K562 (cell line): Measurements from ENCODE around the gene HOXB6. TPM values are rescaled to one million over a fixed set of nuclear protein-coding genes. Genes with fewer than 3 reads are reported as not detected.

Source experiments
- ATAC-seq: fragments of 200-7000 bp; cut with Tn5 transposase; 3 replicates; pipeline ENCODE4 v1.9.1; 2020; ENCODE audit warnings: moderate library complexity
- BruUV-seq: library from RNA; stranded (reverse); fragments of 400-500 nt; replicated peaks from 2 replicates; lab custom pipeline; 2021; lab: Mats Ljungman, UMichigan
- CTCF ChIA-PET: fragments of 300-600 bp; formaldehyde crosslinking; extraction: SDS; loops from one replicate; lab custom pipeline; 2021; ENCODE audit warnings: low intra/inter-chr PET ratio; lab: Yijun Ruan, JAX
- POLR2A ChIA-PET: fragments of 300-600, 350-650 bp; sonication (Branson Sonifier 250); formaldehyde crosslinking; extraction: SDS; loops from one replicate; lab custom pipeline; 2021; ENCODE audit warnings: antibody characterized with exemption, inconsistent platforms; lab: Yijun Ruan, JAX
- DNase-seq, 4 experiments: peaks; one replicate each; pipeline versions ENCODE4 v3.0.0 to v3.0.0-alpha.2; 2011 to 2018; ENCODE audit warnings: low spot score in 3 of 4, mixed read lengths in 3 of 4; ENCODE audit errors: extremely low read depth in 1 of 4
- FAIRE-seq: peaks from 2 replicates; lab custom pipeline; 2011; peaks lifted over from hg19 to GRCh38; lab: Jason Lieb, UNC
- H2AFZ ChIP-seq: 2 replicates; pipeline ENCODE4 v1.6.0; 2011; ENCODE audit warnings: low read depth, low read length, control low read depth, inconsistent platforms
- H3K27ac ChIP-seq: fragments of 200-600 bp; 3 replicates; pipeline ENCODE4 v1.8.0; 2011; ENCODE audit warnings: low read depth, mild to moderate bottlenecking, control low read depth, inconsistent platforms, low read length, moderate library complexity, mixed read lengths; ENCODE audit errors: extremely low read depth
- H3K27me3 ChIP-seq, 2 experiments: fragments of 300-600 bp in 1 of 2; 2 replicates in 1 of 2; 3 replicates in 1 of 2; pipeline versions ENCODE4 v1.6.0 to v1.8.0; 2011; ENCODE audit warnings: inconsistent platforms in 2 of 2, low read length in 2 of 2, mild to moderate bottlenecking in 1 of 2, mixed read lengths in 1 of 2, moderate library complexity in 1 of 2; ENCODE audit not compliant: control insufficient read depth in 2 of 2, insufficient read depth in 2 of 2
- H3K36me3 ChIP-seq: fragments of 300-600 bp; 3 replicates; pipeline ENCODE4 v1.8.0; 2011; ENCODE audit warnings: mild to moderate bottlenecking, low read length, inconsistent platforms; ENCODE audit not compliant: control insufficient read depth, insufficient read depth
- H3K4me1 ChIP-seq, 2 experiments: fragments of 200-600 bp in 1 of 2; replicated peaks in 1 of 2; 2 replicates in 1 of 2; 3 replicates in 1 of 2; pipeline versions ENCODE4 v1.5.1 to v1.8.0; 2011; ENCODE audit warnings: inconsistent platforms in 2 of 2, low read length in 2 of 2, mild to moderate bottlenecking in 1 of 2, mixed read lengths in 1 of 2, moderate library complexity in 1 of 2; ENCODE audit not compliant: control insufficient read depth in 2 of 2, insufficient read depth in 2 of 2
- H3K4me2 ChIP-seq: 2 replicates; pipeline ENCODE4 v1.6.1; 2011; ENCODE audit warnings: low read length, control low read depth, inconsistent platforms, mixed read lengths; ENCODE audit not compliant: insufficient read depth
- H3K4me3 ChIP-seq: fragments of 200-600 bp; sonication (generic), shearing (Covaris generic); 2 replicates; pipeline ENCODE4 v1.5.1; 2016; ENCODE audit warnings: control low read depth, inconsistent platforms
- H3K79me2 ChIP-seq: fragments of 200-600 bp; 3 replicates; pipeline ENCODE4 v1.8.0; 2011; ENCODE audit warnings: low read length, inconsistent platforms; ENCODE audit not compliant: control insufficient read depth, insufficient read depth
- H3K9ac ChIP-seq, 2 experiments: 2 replicates each; pipeline versions ENCODE4 v1.6.0 to v1.6.1; 2011; ENCODE audit warnings: low read depth in 2 of 2, low read length in 2 of 2, control low read depth in 1 of 2, inconsistent platforms in 1 of 2, mild to moderate bottlenecking in 1 of 2, mixed read lengths in 1 of 2; ENCODE audit not compliant: insufficient read depth in 1 of 2
- H3K9me1 ChIP-seq: one replicate; pipeline ENCODE4 v1.6.0; 2011; ENCODE audit warnings: inconsistent platforms, mild to moderate bottlenecking, low read length, moderate library complexity; ENCODE audit not compliant: control insufficient read depth, insufficient read depth
- H3K9me3 ChIP-seq: replicated peaks from 2 replicates; pipeline ENCODE4 v1.5.1; 2011; ENCODE audit warnings: low read depth, low read length, inconsistent platforms; ENCODE audit not compliant: control insufficient read depth, insufficient read depth
- H4K20me1 ChIP-seq: replicated peaks from 2 replicates; pipeline ENCODE4 v1.6.1; 2011; ENCODE audit warnings: low read length, inconsistent platforms, mixed read lengths; ENCODE audit not compliant: control insufficient read depth, insufficient read depth
- ARNT ChIP-seq, 2 experiments: fragments of 450-650 bp; IDR thresholded peaks; 2 replicates each; pipeline ENCODE4 v1.6.1; 2016; ENCODE audit warnings: mild to moderate bottlenecking in 1 of 2
- CC2D1A ChIP-seq: fragments of 450-650 bp; IDR thresholded peaks from 2 replicates; pipeline ENCODE4 v1.6.1; 2017; ENCODE audit warnings: mild to moderate bottlenecking
- DIDO1 ChIP-seq: fragments of 450-650 bp; IDR thresholded peaks from 2 replicates; pipeline ENCODE4 v1.6.1; 2016; ENCODE audit warnings: low read depth, missing biosample characterization, missing genetic modification characterization
- EP300 ChIP-seq: IDR thresholded peaks from 2 replicates; pipeline ENCODE4 v1.6.1; 2012; ENCODE audit warnings: low read length, improper control_type of control experiment
- MBD2 ChIP-seq: sonication (generic); IDR thresholded peaks from 2 replicates; pipeline ENCODE4 v1.6.1; 2016; ENCODE audit warnings: low read depth, borderline replicate concordance
- MXI1 ChIP-seq: IDR thresholded peaks from 2 replicates; pipeline ENCODE4 v1.6.1; 2011; ENCODE audit warnings: low read depth, mild to moderate bottlenecking, improper control_type of control experiment, low read length
- NEUROD1 ChIP-seq: fragments of 150-350 bp; IDR thresholded peaks from 2 replicates; pipeline ENCODE4 v1.6.1; 2014; ENCODE audit warnings: borderline replicate concordance, low read length, low read depth; ENCODE audit not compliant: partially characterized antibody
- PPARD ChIP-seq: fragments of 250-450 bp; sonication (Bioruptor Pico); IDR thresholded peaks from 2 replicates; pipeline ENCODE4 v1.8.0; 2022; ENCODE audit warnings: inconsistent platforms, mild to moderate bottlenecking, moderate library complexity
- PTRF ChIP-seq: fragments of 450-650 bp; IDR thresholded peaks from 2 replicates; pipeline ENCODE4 v1.6.1; 2016; ENCODE audit warnings: mild to moderate bottlenecking, missing genetic modification characterization, missing compliant biosample characterization
- RBFOX2 ChIP-seq: fragments of 200-400 bp; formaldehyde crosslinking; IDR thresholded peaks from 2 replicates; pipeline ENCODE4 v1.6.1; 2017; ENCODE audit warnings: low read depth, mild to moderate bottlenecking, low read length, moderate library complexity
- SPI1 ChIP-seq: IDR thresholded peaks from 2 replicates; pipeline ENCODE4 v1.6.1; 2011; ENCODE audit warnings: low read depth, low read length, control low read depth, borderline replicate concordance
- ZNF165 ChIP-seq: fragments of 250-450 bp; sonication (Bioruptor Pico); IDR thresholded peaks from 2 replicates; pipeline ENCODE4 v1.4.0; 2020; ENCODE audit warnings: borderline replicate concordance
- ZNF197 ChIP-seq: fragments of 200-800 bp; sonication (Bioruptor generic); IDR thresholded peaks from 2 replicates; pipeline ENCODE4 v1.6.1; 2016; ENCODE audit warnings: low read depth, missing genetic modification characterization, missing compliant biosample characterization
- ZNF23 ChIP-seq: fragments of 250-450 bp; sonication (Bioruptor Pico); IDR thresholded peaks from 2 replicates; pipeline ENCODE4 v1.4.0; 2020; ENCODE audit warnings: mild to moderate bottlenecking
- ZNF589 ChIP-seq: fragments of 200-800 bp; sonication (Bioruptor generic); IDR thresholded peaks from 2 replicates; pipeline ENCODE4 v1.6.1; 2016; ENCODE audit warnings: low read depth, missing genetic modification characterization, missing compliant biosample characterization
- WGBS: fragments of 100-300 bp; shearing (Covaris generic); methylation state at CpG from one replicate; pipeline ENCODE4 v1.1.6; 2016; ENCODE audit warnings: low coverage, mixed read lengths; ENCODE audit not compliant: insufficient coverage; ENCODE audit errors: missing lambda C conversion rate; 5-methylcytosine and 5-hydroxymethylcytosine counted together
- in situ Hi-C: fragments of 300-500 bp; cut with MboI; formaldehyde crosslinking; loops from 4 replicates; pipeline ENCODE4 v1.15.0; 2018; ENCODE audit warnings: inconsistent platforms, mixed read lengths
- intact Hi-C: fragments of 100-400 bp; cut with micrococcal nuclease; formaldehyde crosslinking; loops from 2 replicates; pipeline ENCODE4 v1.14.2; 2022
- polyA plus RNA-seq, 8 experiments: library from polyadenylated mRNA; depleted of rRNA in 4 of 8; stranded (reverse) in 5 of 8; unstranded in 3 of 8; fragments of >200 nt; fragmentation: Nextera tagmentation in 2 of 8; fragmentation: Illumina TruSeq in 1 of 8; extraction: Ambion mirVana in 2 of 8; extraction: Trizol in 1 of 8; gene quantifications; 2 replicates each; pipeline versions ENCODE4 v1.2.1 to v1.2.3, GENCODE V29; 2011 to 2014; ENCODE audit warnings: inconsistent platforms in 1 of 8, missing spikeins in 1 of 8
- total RNA-seq, 7 experiments: library from RNA; depleted of rRNA in 6 of 7; stranded (reverse); fragments of >200 nt in 6 of 7; fragmentation: Illumina TruSeq in 2 of 7; extraction: Trizol in 2 of 7; gene quantifications; 2 replicates each; pipeline versions ENCODE4 v1.2.1 to v1.2.3, GENCODE V29; 2011 to 2021; ENCODE audit warnings: low replicate concordance in 1 of 7
- TF ChIP-seq, protein P1 (sequence below): sonication (generic); formaldehyde crosslinking; IDR thresholded peaks from 2 replicates; pipeline ENCODE4 v1.9.0; 2022; ENCODE audit warnings: mild to moderate bottlenecking, missing genetic modification reagents
- TF ChIP-seq, protein P2 (sequence below): fragments of 200-800 bp; sonication (Bioruptor generic); IDR thresholded peaks from 2 replicates; pipeline ENCODE4 v1.6.1; 2017; ENCODE audit warnings: missing genetic modification characterization, missing compliant biosample characterization
- TF ChIP-seq, protein P3 (sequence below): fragments of 250-450 bp; sonication (Bioruptor Pico); IDR thresholded peaks from 2 replicates; pipeline ENCODE4 v1.4.0; 2020; ENCODE audit warnings: mild to moderate bottlenecking, moderate library complexity, borderline replicate concordance
- TF ChIP-seq, protein P4 (sequence below): sonication (generic); formaldehyde crosslinking; IDR thresholded peaks from 2 replicates; pipeline ENCODE4 v1.8.0; 2022; ENCODE audit warnings: mild to moderate bottlenecking, missing genetic modification reagents

The HOXB6 gene
- total and polyA plus RNA-seq, 9 of the 15 experiments (the other 6 are each of a cell fraction or from before 2014, with no cell fraction given) = 1.2 to 14.8 (median 4.9) TPM

DNA sequence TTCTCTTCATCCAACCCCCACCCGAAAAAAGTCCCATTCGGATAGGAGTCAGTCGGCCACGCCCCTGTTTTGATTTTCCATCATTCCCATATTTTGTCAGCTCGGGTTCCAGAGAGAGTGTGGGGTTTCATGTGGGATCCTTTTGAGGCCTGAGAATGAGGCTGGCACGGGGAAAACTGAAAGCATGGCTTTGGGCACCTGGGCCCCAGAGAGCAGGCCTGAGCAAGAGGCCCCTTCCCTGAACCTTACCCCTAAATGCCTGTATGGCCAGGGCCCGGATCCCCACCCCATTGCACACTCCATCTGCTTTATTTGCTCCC lies 22.1 kb downstream of the HOXB6 start:
- Histone ChIP-seq H3K9me1 (no peaks in the 10 kb centered on the region), H3K79me2 (peaks cover 69% of the 10 kb centered on the region), H3K27me3 (no peaks in the 10 kb centered on the region), H4K20me1 (no peaks in the 10 kb centered on the region), H3K4me3 (no peak overlapping the region; the same call in 1 of the 2 replicates), H3K4me2 (peak overlapping the region; percentile 93), H3K27ac (peak overlapping the region; percentile 95), H3K4me1 (peaks cover 38 to 47% of the 10 kb centered on the region in 2 experiments), H2AFZ (peak overlapping the region; percentile 77), H3K9me3 (no peaks in the 10 kb centered on the region), H3K9ac (peak overlapping the region; percentile 95; a peak in 3 of 4 replicates), H3K36me3 (no peaks in the 10 kb centered on the region)
- POLR2A ChIA-PET = interaction anchor here (0.9 to 2.4 kb wide), 6 partner anchors 10 to 115 kb away, joined by 3 to 12 read pairs (median 4); partner anchors contain the start of gene HOXB5
- FAIRE-seq = no peak
- WGBS = 14% methylated on average over 7 of the region's 7 CpGs
- in situ Hi-C loops = no loop called here
- ATAC-seq = no peak
- no TSS peak for BruUV-seq
- DNase-seq = no peak
- CTCF ChIA-PET = no interaction called here
- intact Hi-C loops = no loop called here
- TF ChIP-seq PTRF (tag) (no peak), DIDO1 (tag) (no peak), CC2D1A (no peak), ZNF165 (CRISPR knock-in tag) (no peak), ARNT (IDR thresholded peaks at IDR 0.05) (no peak), MBD2 (0 out of 2 replicates have a peak, but pooled peaks have one; percentile 4), RBFOX2 (no peak), ZNF23 (CRISPR knock-in tag) (no peak), PPARD (CRISPR knock-in tag) (no peak), ZNF197 (CRISPR knock-in tag) (0 out of 2 replicates have a peak, but pooled peaks have one; percentile 51), SPI1 (no peak), MXI1 (no peak), NEUROD1 (peak; percentile 7), ZNF589 (CRISPR knock-in tag) (no peak), EP300 (no peak)
- TF ChIP-seq, protein P1, sequence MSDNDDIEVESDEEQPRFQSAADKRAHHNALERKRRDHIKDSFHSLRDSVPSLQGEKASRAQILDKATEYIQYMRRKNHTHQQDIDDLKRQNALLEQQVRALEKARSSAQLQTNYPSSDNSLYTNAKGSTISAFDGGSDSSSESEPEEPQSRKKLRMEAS (CRISPR knock-in tag) = no peak
- TF ChIP-seq, protein P2, sequence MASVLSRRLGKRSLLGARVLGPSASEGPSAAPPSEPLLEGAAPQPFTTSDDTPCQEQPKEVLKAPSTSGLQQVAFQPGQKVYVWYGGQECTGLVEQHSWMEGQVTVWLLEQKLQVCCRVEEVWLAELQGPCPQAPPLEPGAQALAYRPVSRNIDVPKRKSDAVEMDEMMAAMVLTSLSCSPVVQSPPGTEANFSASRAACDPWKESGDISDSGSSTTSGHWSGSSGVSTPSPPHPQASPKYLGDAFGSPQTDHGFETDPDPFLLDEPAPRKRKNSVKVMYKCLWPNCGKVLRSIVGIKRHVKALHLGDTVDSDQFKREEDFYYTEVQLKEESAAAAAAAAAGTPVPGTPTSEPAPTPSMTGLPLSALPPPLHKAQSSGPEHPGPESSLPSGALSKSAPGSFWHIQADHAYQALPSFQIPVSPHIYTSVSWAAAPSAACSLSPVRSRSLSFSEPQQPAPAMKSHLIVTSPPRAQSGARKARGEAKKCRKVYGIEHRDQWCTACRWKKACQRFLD (CRISPR knock-in tag) = 0 out of 2 replicates have a peak, but pooled peaks have one; percentile 51
- TF ChIP-seq, protein P3, sequence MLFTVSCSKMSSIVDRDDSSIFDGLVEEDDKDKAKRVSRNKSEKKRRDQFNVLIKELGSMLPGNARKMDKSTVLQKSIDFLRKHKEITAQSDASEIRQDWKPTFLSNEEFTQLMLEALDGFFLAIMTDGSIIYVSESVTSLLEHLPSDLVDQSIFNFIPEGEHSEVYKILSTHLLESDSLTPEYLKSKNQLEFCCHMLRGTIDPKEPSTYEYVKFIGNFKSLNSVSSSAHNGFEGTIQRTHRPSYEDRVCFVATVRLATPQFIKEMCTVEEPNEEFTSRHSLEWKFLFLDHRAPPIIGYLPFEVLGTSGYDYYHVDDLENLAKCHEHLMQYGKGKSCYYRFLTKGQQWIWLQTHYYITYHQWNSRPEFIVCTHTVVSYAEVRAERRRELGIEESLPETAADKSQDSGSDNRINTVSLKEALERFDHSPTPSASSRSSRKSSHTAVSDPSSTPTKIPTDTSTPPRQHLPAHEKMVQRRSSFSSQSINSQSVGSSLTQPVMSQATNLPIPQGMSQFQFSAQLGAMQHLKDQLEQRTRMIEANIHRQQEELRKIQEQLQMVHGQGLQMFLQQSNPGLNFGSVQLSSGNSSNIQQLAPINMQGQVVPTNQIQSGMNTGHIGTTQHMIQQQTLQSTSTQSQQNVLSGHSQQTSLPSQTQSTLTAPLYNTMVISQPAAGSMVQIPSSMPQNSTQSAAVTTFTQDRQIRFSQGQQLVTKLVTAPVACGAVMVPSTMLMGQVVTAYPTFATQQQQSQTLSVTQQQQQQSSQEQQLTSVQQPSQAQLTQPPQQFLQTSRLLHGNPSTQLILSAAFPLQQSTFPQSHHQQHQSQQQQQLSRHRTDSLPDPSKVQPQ (CRISPR knock-in tag) = no peak
- TF ChIP-seq, protein P4, sequence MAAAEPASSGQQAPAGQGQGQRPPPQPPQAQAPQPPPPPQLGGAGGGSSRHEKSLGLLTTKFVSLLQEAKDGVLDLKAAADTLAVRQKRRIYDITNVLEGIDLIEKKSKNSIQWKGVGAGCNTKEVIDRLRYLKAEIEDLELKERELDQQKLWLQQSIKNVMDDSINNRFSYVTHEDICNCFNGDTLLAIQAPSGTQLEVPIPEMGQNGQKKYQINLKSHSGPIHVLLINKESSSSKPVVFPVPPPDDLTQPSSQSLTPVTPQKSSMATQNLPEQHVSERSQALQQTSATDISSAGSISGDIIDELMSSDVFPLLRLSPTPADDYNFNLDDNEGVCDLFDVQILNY (CRISPR knock-in tag) = no peak
